CD4-positive, alpha-beta T cell (primary cell): ENCODE data around the gene DNAJC8. TPM values are rescaled to one million over a fixed set of nuclear protein-coding genes. Genes with fewer than 3 reads are reported as not detected.

Experiments
- ATAC-seq: fragments of 200-7000 bp; cut with Tn5 transposase; one replicate; pipeline ENCODE4 v1.10.0; 2022; ENCODE audit warnings: mild to moderate bottlenecking; ENCODE audit not compliant: poor library complexity
- CTCF ChIA-PET: fragments of 350-600 bp; sonication (Branson Sonifier 250); formaldehyde crosslinking; loops from one replicate; lab custom pipeline; 2021; ENCODE audit warnings: antibody characterized with exemption, inconsistent platforms; lab: Charles Lee
- POLR2A ChIA-PET: fragments of 350-600 bp; sonication (Branson Sonifier 250); formaldehyde crosslinking; loops from one replicate; lab custom pipeline; 2021; ENCODE audit warnings: antibody characterized with exemption, inconsistent platforms; lab: Charles Lee
- DNase-seq, 14 experiments: peaks; one replicate each; pipeline ENCODE4 v3.0.0-alpha.2; 2013 to 2020; ENCODE audit warnings: mixed read lengths in 2 of 14
- H3K27ac ChIP-seq, 2 donors: one replicate each; pipeline versions ENCODE4 v1.5.1 to v1.7.0; 2013; ENCODE audit warnings: low read length in 2 of 2, low read depth in 1 of 2, mild to moderate bottlenecking in 1 of 2
- H3K27me3 ChIP-seq, 2 experiments: 1 replicate in 1 of 2; 2 replicates in 1 of 2; pipeline versions ENCODE4 v1.6.1 to v1.7.0; 2013; ENCODE audit warnings: low read length in 2 of 2, control low read depth in 1 of 2, mild to moderate bottlenecking in 1 of 2, moderate library complexity in 1 of 2; ENCODE audit not compliant: insufficient read depth in 2 of 2, control insufficient read depth in 1 of 2
- H3K36me3 ChIP-seq: one replicate; pipeline ENCODE4 v1.6.1; 2013; ENCODE audit warnings: low read length, control low read depth; ENCODE audit not compliant: insufficient read depth
- H3K4me1 ChIP-seq: one replicate; pipeline ENCODE4 v1.6.1; 2013; ENCODE audit warnings: low read length, control low read depth; ENCODE audit not compliant: insufficient read depth
- H3K4me3 ChIP-seq: one replicate; pipeline ENCODE4 v1.5.1; 2013; ENCODE audit warnings: mild to moderate bottlenecking, low read length, moderate library complexity
- H3K9me3 ChIP-seq, 2 experiments: 1 replicate in 1 of 2; 2 replicates in 1 of 2; pipeline versions ENCODE4 v1.6.1 to v1.7.0; 2013; ENCODE audit warnings: low read length in 2 of 2, mild to moderate bottlenecking in 2 of 2, control low read depth in 1 of 2, moderate library complexity in 1 of 2; ENCODE audit not compliant: control insufficient read depth in 1 of 2, insufficient read depth in 1 of 2
- H3K27ac Mint-ChIP-seq: one replicate; pipeline ENCODE4 v1.8.0; 2020; ENCODE audit warnings: mixed read lengths
- H3K27me3 Mint-ChIP-seq: one replicate; pipeline ENCODE4 v1.8.0; 2021; ENCODE audit warnings: mixed read lengths
- H3K36me3 Mint-ChIP-seq: one replicate; pipeline ENCODE4 v1.8.0; 2021; ENCODE audit warnings: low read depth, mixed read lengths
- H3K4me1 Mint-ChIP-seq: one replicate; pipeline ENCODE4 v1.8.0; 2021; ENCODE audit warnings: low read depth, mixed read lengths
- H3K4me3 Mint-ChIP-seq: one replicate; pipeline ENCODE4 v1.8.0; 2020; ENCODE audit warnings: mild to moderate bottlenecking, mixed read lengths
- H3K9me3 Mint-ChIP-seq: one replicate; pipeline ENCODE4 v1.8.0; 2020; ENCODE audit warnings: mixed read lengths
- intact Hi-C, 2 experiments: fragments of 100-400 bp; cut with DNase I in 1 of 2; cut with micrococcal nuclease in 1 of 2; formaldehyde crosslinking; loops; one replicate each; pipeline versions ENCODE4 v1.15.1 to v1.9.0; 2023 to 2025; cut with DNase I, micrococcal nuclease
- total RNA-seq, 174 experiments: library from RNA in 2 of 174; stranded (reverse) in 2 of 174; gene quantifications; one replicate each; pipeline ENCODE4 v1.2.3 and lab custom pipeline; 2021 to 2026
- TF ChIP-seq, protein P1 (sequence below): fragments of 200-600 bp; IDR thresholded peaks from one replicate; pipeline ENCODE4 v1.8.0; 2022; ENCODE audit warnings: antibody characterized with exemption, mild to moderate bottlenecking

Gene DNAJC8
- total RNA-seq, 2 experiments from 2014 or later, result 56.3 to 56.9 TPM

DNA sequence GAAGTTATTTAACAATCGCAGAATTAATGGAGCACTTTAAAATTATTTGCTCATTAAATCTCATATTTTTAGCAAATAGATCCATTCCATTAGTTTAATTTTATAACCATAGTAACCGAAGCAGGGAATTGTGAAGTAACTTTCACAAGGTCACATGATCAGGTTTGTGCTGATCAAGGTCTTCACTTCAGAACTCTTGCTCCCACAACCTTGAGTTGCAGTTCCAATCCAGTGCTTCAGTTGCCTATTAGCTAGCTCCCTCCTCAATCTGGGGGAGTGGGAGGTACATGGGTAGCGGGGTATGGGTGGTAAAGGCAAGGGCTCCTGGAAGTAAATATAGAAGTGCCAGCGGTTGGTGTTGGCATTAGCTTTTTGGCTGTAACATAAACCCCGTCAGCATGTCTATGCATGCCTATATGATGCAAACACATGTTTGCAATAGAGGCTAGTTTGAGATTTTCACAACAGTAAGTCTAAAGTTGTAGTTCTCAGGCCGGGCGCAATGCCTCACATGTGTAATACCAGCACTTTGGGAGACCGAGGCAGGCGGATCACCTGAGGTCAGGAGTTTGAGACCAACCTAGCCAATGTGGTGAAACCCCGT, 8.9 kb upstream of the DNAJC8 start:
- Histone ChIP-seq H3K27ac (no peak overlapping the region), H3K4me1 (peaks cover 49% of the 10 kb centered on the region), H3K27me3 (no peaks in the 10 kb centered on the region), H3K36me3 (peaks cover 21% of the 10 kb centered on the region), H3K4me3 (no peak overlapping the region), H3K9me3 (no peaks in the 10 kb centered on the region)
- TF ChIP-seq, protein P1, sequence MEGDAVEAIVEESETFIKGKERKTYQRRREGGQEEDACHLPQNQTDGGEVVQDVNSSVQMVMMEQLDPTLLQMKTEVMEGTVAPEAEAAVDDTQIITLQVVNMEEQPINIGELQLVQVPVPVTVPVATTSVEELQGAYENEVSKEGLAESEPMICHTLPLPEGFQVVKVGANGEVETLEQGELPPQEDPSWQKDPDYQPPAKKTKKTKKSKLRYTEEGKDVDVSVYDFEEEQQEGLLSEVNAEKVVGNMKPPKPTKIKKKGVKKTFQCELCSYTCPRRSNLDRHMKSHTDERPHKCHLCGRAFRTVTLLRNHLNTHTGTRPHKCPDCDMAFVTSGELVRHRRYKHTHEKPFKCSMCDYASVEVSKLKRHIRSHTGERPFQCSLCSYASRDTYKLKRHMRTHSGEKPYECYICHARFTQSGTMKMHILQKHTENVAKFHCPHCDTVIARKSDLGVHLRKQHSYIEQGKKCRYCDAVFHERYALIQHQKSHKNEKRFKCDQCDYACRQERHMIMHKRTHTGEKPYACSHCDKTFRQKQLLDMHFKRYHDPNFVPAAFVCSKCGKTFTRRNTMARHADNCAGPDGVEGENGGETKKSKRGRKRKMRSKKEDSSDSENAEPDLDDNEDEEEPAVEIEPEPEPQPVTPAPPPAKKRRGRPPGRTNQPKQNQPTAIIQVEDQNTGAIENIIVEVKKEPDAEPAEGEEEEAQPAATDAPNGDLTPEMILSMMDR, result no peak
- ChIA-PET CTCF (no interaction called here), POLR2A (interaction anchor here (0.5 to 1.1 kb wide), 2 partner anchors 15 to 42 kb away, joined by 3 read pairs; no protein-coding TSS in a partner anchor)
- no peaks in the 10 kb centered on the region for H3K27me3 Mint-ChIP-seq
- no peaks in the 10 kb centered on the region for H3K9me3 Mint-ChIP-seq
- no peak for ATAC-seq
- peaks cover 30% of the 10 kb centered on the region for H3K4me1 Mint-ChIP-seq
- DNase-seq, result no peak
- H3K36me3 Mint-ChIP-seq, result no peaks in the 10 kb centered on the region
- no peak overlapping the region for H3K27ac Mint-ChIP-seq
- intact Hi-C loops, result loop anchor here (10.0 kb wide), 2 partner anchors 343 to 403 kb away; partner anchors contain the start of genes RNU11 (in 1 of the 2) and TAF12 (in 1 of the 2)
- H3K4me3 Mint-ChIP-seq, result no peak overlapping the region

DNA sequence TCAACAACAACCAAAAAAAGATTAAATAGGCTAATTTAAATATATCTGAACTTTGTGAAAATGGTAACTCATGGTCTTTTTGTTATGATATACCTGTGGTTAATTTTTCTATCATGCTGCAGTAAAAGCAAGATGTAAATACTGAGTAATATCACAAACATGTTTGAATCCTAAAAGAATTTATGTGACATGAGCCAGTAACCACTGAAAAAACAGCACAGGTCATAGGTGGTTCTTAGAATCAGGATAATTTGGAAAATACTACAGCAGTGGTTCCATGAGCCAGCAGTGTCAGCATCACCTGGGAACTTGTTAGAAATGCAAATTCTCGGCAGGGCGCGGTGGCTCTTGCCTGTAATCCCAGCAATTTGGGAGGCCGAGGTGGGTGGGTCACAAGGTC, 7.2 kb upstream of the DNAJC8 start:
- Mint-ChIP-seq H3K27ac (no peak overlapping the region), H3K27me3 (no peaks in the 10 kb centered on the region), H3K36me3 (no peaks in the 10 kb centered on the region), H3K4me3 (no peak overlapping the region), H3K9me3 (no peaks in the 10 kb centered on the region), H3K4me1 (peaks cover 22% of the 10 kb centered on the region)
- TF ChIP-seq, protein P1, result no peak
- H3K36me3 ChIP-seq, result peaks cover 21% of the 10 kb centered on the region
- intact Hi-C loops, result loop anchor here (10.0 kb wide), 2 partner anchors 345 to 405 kb away; partner anchors contain the start of genes RNU11 (in 1 of the 2) and TAF12 (in 1 of the 2)
- H3K4me1 ChIP-seq, result peaks cover 54% of the 10 kb centered on the region
- no peak for DNase-seq
- no peak overlapping the region for H3K4me3 ChIP-seq
- no peak overlapping the region for H3K27ac ChIP-seq
- H3K27me3 ChIP-seq, result no peaks in the 10 kb centered on the region
- no peaks in the 10 kb centered on the region for H3K9me3 ChIP-seq
- ATAC-seq, result no peak
- ChIA-PET CTCF (no interaction called here), POLR2A (no interaction called here)

DNA sequence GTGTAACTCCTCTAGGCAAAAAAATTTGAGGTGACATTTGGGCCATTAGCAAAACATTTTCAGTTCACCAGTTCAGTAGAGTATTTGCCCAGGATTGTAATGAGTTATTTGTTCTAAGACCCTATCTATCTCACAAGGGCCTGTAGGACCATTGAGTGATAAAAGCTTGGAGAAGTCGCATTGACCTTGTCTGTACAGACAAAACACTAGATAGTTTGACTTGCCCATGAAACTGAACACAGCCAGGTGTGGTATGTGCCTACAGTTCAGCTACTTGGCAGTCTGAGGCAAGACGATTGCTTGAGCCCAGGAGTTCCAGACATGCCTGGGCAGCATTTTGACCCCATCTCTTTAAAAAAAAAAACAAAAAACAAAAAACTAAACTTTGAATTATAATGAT, 6.2 kb upstream of the DNAJC8 start:
- ChIA-PET CTCF (no interaction called here), POLR2A (interaction anchor here (0.6 kb wide), 2 partner anchors 89 to 749 kb away, joined by 3 read pairs; partner anchors contain the start of genes MED18 and WASF2)
- ATAC-seq, result no peak
- peaks cover 21% of the 10 kb centered on the region for H3K36me3 ChIP-seq
- no peak overlapping the region for H3K27ac ChIP-seq
- TF ChIP-seq, protein P1, result no peak
- H3K9me3 Mint-ChIP-seq, result no peaks in the 10 kb centered on the region
- H3K36me3 Mint-ChIP-seq, result no peaks in the 10 kb centered on the region
- peak overlapping the region; percentile 58 for H3K4me3 Mint-ChIP-seq
- H3K27ac Mint-ChIP-seq, result peak overlapping the region; percentile 15
- no peaks in the 10 kb centered on the region for H3K9me3 ChIP-seq
- H3K27me3 Mint-ChIP-seq, result no peaks in the 10 kb centered on the region
- H3K27me3 ChIP-seq, result no peaks in the 10 kb centered on the region
- no peak for DNase-seq
- no peak overlapping the region for H3K4me3 ChIP-seq
- H3K4me1 ChIP-seq, result peaks cover 46% of the 10 kb centered on the region
- H3K4me1 Mint-ChIP-seq, result peaks cover 16% of the 10 kb centered on the region
- intact Hi-C loops, result no loop called here
